Naive thymus-derived CD4-positive, alpha-beta T cell (primary cell): ENCODE data around the gene PRKAB2. TPM values are rescaled to one million over a fixed set of nuclear protein-coding genes. Genes with fewer than 3 reads are reported as not detected.
"Not testable (repeated sequence)": the region's sequence is repeated elsewhere in the genome, so short reads cannot be mapped to it uniquely, and the experiment has no call there.

ENCODE experiments used
- ATAC-seq: fragments of 150-1000 bp; cut with Tn5 transposase; 2 replicates; pipeline ENCODE4 v1.10.0; 2021; ENCODE audit warnings: mild to moderate bottlenecking, moderate library complexity
- CTCF ChIA-PET: fragments of 350-600 bp; sonication (Branson Sonifier 250); formaldehyde crosslinking; loops from one replicate; lab custom pipeline; 2021; ENCODE audit warnings: antibody characterized with exemption; lab: Charles Lee
- POLR2A ChIA-PET: fragments of 350-600 bp; sonication (Branson Sonifier 250); formaldehyde crosslinking; loops from one replicate; lab custom pipeline; 2021; ENCODE audit warnings: antibody characterized with exemption, inconsistent platforms; lab: Charles Lee
- DNase-seq, 9 donors: peaks; one replicate each; pipeline versions ENCODE4 v3.0.0 to v3.0.0-alpha.2; 2020 to 2022; ENCODE audit warnings: mixed read lengths in 1 of 9
- H3K27ac ChIP-seq: one replicate; pipeline ENCODE4 v1.7.0; 2013; ENCODE audit warnings: mild to moderate bottlenecking, low read depth, low read length, moderate library complexity
- H3K27me3 ChIP-seq, 2 donors: one replicate each; pipeline ENCODE4 v1.7.0; 2013; ENCODE audit warnings: low read length in 2 of 2, mild to moderate bottlenecking in 2 of 2, moderate library complexity in 2 of 2; ENCODE audit not compliant: control insufficient read depth in 2 of 2, insufficient read depth in 2 of 2
- H3K36me3 ChIP-seq, 3 experiments: 1 replicate in 2 of 3; 2 replicates in 1 of 3; pipeline ENCODE4 v1.7.0; 2013; ENCODE audit warnings: low read length in 3 of 3, mild to moderate bottlenecking in 3 of 3, moderate library complexity in 1 of 3; ENCODE audit not compliant: insufficient read depth in 3 of 3, control insufficient read depth in 2 of 3
- H3K4me1 ChIP-seq, 2 donors: one replicate each; pipeline ENCODE4 v1.7.0; 2013; ENCODE audit warnings: low read length in 2 of 2, mild to moderate bottlenecking in 2 of 2, moderate library complexity in 1 of 2; ENCODE audit not compliant: control insufficient read depth in 2 of 2, insufficient read depth in 2 of 2
- H3K4me3 ChIP-seq: 2 replicates; pipeline ENCODE4 v1.7.0; 2013; ENCODE audit warnings: mild to moderate bottlenecking, low read length
- H3K9me3 ChIP-seq, 3 experiments: 1 replicate in 2 of 3; 2 replicates in 1 of 3; pipeline ENCODE4 v1.7.0; 2013; ENCODE audit warnings: low read length in 3 of 3; ENCODE audit not compliant: control insufficient read depth in 2 of 3
- H3K27ac Mint-ChIP-seq, 9 donors: one replicate each; pipeline ENCODE4 v1.8.0; 2020 to 2022; ENCODE audit warnings: mixed read lengths in 9 of 9, mild to moderate bottlenecking in 8 of 9, moderate library complexity in 5 of 9, inconsistent platforms in 2 of 9
- H3K27me3 Mint-ChIP-seq, 5 donors: one replicate each; pipeline ENCODE4 v1.8.0; 2021 to 2022; ENCODE audit warnings: mixed read lengths in 5 of 5, mild to moderate bottlenecking in 1 of 5
- H3K36me3 Mint-ChIP-seq, 5 donors: one replicate each; pipeline ENCODE4 v1.8.0; 2020 to 2022; ENCODE audit warnings: mixed read lengths in 5 of 5, mild to moderate bottlenecking in 3 of 5, inconsistent platforms in 1 of 5
- H3K4me1 Mint-ChIP-seq, 7 donors: one replicate each; pipeline ENCODE4 v1.8.0; 2020 to 2022; ENCODE audit warnings: mixed read lengths in 7 of 7, mild to moderate bottlenecking in 3 of 7, inconsistent platforms in 1 of 7
- H3K4me3 Mint-ChIP-seq, 10 donors: one replicate each; pipeline ENCODE4 v1.8.0; 2020 to 2022; ENCODE audit warnings: mild to moderate bottlenecking in 10 of 10, mixed read lengths in 10 of 10, moderate library complexity in 6 of 10, inconsistent platforms in 2 of 10
- H3K9me3 Mint-ChIP-seq, 11 donors: one replicate each; pipeline ENCODE4 v1.8.0; 2020 to 2022; ENCODE audit warnings: mixed read lengths in 11 of 11, mild to moderate bottlenecking in 4 of 11, inconsistent platforms in 1 of 11, moderate library complexity in 1 of 11
- intact Hi-C, 2 donors: fragments of 100-400 bp; cut with micrococcal nuclease; formaldehyde crosslinking; loops; one replicate each; pipeline ENCODE4 v1.15.1; 2023
- polyA plus RNA-seq, 2 donors: library from polyadenylated mRNA; unstranded; fragments of 300-500 nt; fragmentation: Illumina TruSeq; gene quantifications; one replicate each; pipeline ENCODE4 v1.2.3, GENCODE V29; 2021
- total RNA-seq, 6 experiments: library from RNA in 5 of 6; stranded (reverse) in 5 of 6; gene quantifications; 1 replicate in 5 of 6; 2 replicates in 1 of 6; pipeline ENCODE4 v1.2.3 and lab custom pipeline; 2021 to 2026

PRKAB2 gene
- total and polyA plus RNA-seq, 7 experiments from 2014 or later = 2.4 to 26.9 (median 10.2) TPM

- no peak for DNase-seq
- Histone ChIP-seq H3K4me1 (no peaks in the 10 kb centered on the region), H3K27ac (no peak overlapping the region), H3K27me3 (no peaks in the 10 kb centered on the region), H3K36me3 (peaks cover 0 to 7% (median 6%) of the 10 kb centered on the region in 3 experiments), H3K4me3 (no peak overlapping the region), H3K9me3 (no peaks in the 10 kb centered on the region)
- ATAC-seq = no peak
- no peaks in the 10 kb centered on the region for H3K4me1 Mint-ChIP-seq
- CTCF ChIA-PET = no interaction called here
- no peak overlapping the region for H3K4me3 Mint-ChIP-seq
- peaks cover 2 to 37% (median 20%) of the 10 kb centered on the region in 5 donors for H3K36me3 Mint-ChIP-seq
- no peak overlapping the region for H3K27ac Mint-ChIP-seq
- peaks cover 0 to 15% (median 0%) of the 10 kb centered on the region in 5 donors for H3K27me3 Mint-ChIP-seq
- no peaks in the 10 kb centered on the region for H3K9me3 Mint-ChIP-seq
- POLR2A ChIA-PET = no interaction called here
- intact Hi-C loops = no loop called here
Measured at GRCh38 chr1:147152772-147153171, 19.5 kb downstream of the PRKAB2 start.

DNA sequence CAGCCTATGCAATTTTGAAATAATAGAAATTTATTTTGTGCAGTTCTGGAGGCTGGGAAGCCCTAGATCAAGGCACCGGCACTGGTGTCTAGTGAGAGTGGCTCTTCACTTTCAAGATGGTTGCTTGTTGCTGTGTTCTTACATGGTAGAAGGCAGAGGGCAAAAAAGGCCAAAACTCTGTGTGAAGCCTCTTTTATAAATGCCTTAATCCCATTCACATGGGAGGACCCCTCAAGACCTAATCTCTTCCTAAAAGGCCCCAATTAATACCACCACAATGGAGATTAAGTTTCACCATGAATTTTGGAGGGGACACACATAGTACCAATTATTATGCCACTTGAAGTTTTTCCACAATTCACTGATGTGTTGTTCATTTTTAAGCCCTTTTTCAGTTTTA is 21.0 kb downstream of the PRKAB2 start:
- ChIA-PET POLR2A (no interaction called here), CTCF (no interaction called here)
- ATAC-seq (no peak), DNase-seq (no peak)
- intact Hi-C loops = no loop called here
- Mint-ChIP-seq H3K4me3 (no peak overlapping the region), H3K4me1 (no peaks in the 10 kb centered on the region), H3K27me3 (peaks cover 0 to 15% (median 4%) of the 10 kb centered on the region in 5 donors), H3K9me3 (no peaks in the 10 kb centered on the region), H3K27ac (no peak overlapping the region), H3K36me3 (peaks cover 2 to 32% (median 18%) of the 10 kb centered on the region in 5 donors)
- Histone ChIP-seq H3K36me3 (peaks cover 0 to under 1% (median 0%) of the 10 kb centered on the region in 3 experiments), H3K9me3 (no peaks in the 10 kb centered on the region), H3K27me3 (no peaks in the 10 kb centered on the region), H3K27ac (no peak overlapping the region), H3K4me3 (no peak overlapping the region), H3K4me1 (no peaks in the 10 kb centered on the region)

DNA sequence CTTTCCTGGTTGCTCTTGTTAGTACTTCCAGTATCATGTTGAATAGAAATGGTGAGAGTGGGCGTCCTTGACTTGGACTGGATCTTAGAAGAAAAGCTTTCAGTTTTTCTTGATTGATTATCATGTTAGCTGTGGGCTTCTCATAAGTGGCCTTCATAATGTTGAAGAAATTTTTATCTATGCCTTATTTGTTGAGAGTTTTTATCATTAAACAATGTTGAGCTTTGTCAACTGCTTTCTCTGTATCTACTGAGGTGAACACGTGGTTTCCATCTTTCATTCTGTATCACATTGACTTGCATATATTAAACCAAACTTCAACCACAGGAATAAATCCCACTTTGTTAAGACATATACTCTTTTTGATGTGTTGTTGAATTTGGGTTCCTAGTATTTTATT is 29.4 kb downstream of the PRKAB2 start:
- Mint-ChIP-seq H3K4me3 (no peak overlapping the region), H3K4me1 (no peaks in the 10 kb centered on the region), H3K9me3 (peaks cover 0 to 3% (median 0%) of the 10 kb centered on the region in 11 donors), H3K27me3 (peaks cover 33 to 65% (median 43%) of the 10 kb centered on the region in 5 donors), H3K27ac (no peak overlapping the region), H3K36me3 (peaks cover 0 to 12% (median 3%) of the 10 kb centered on the region in 5 donors)
- Histone ChIP-seq H3K4me1 (no peaks in the 10 kb centered on the region), H3K27me3 (peaks cover 0 to 2% of the 10 kb centered on the region in 2 donors), H3K36me3 (no peaks in the 10 kb centered on the region), H3K27ac (no peak overlapping the region), H3K9me3 (no peaks in the 10 kb centered on the region), H3K4me3 (no peak overlapping the region)
- DNase-seq (no peak), ATAC-seq (no peak)
- CTCF ChIA-PET = interaction anchor here (0.6 to 0.7 kb wide), 2 partner anchors 71 to 94 kb away, joined by 3 read pairs; no protein-coding TSS in a partner anchor
- POLR2A ChIA-PET = no interaction called here
- intact Hi-C loops = no loop called here

- H3K27ac ChIP-seq, H3K9me3 Mint-ChIP-seq, H3K4me1 ChIP-seq, H3K4me1 Mint-ChIP-seq, H3K36me3 Mint-ChIP-seq, H3K9me3 ChIP-seq, H3K4me3 ChIP-seq, ATAC-seq, CTCF ChIA-PET, H3K27ac Mint-ChIP-seq, H3K27me3 ChIP-seq, H3K36me3 ChIP-seq, POLR2A ChIA-PET, DNase-seq, H3K4me3 Mint-ChIP-seq, intact Hi-C loops: not testable (repeated sequence)
- H3K27me3 Mint-ChIP-seq = peaks cover 20 to 42% (median 23%) of the 10 kb centered on the region in 5 donors
Measured at GRCh38 chr1:147130721-147131120, 41.5 kb downstream of the PRKAB2 start.

- H3K4me3 Mint-ChIP-seq = no peak overlapping the region
- intact Hi-C loops = no loop called here
- H3K36me3 Mint-ChIP-seq = no peaks in the 10 kb centered on the region
- ChIA-PET POLR2A (no interaction called here), CTCF (no interaction called here)
- Histone ChIP-seq H3K4me3 (no peak overlapping the region), H3K4me1 (no peaks in the 10 kb centered on the region), H3K36me3 (no peaks in the 10 kb centered on the region), H3K9me3 (no peaks in the 10 kb centered on the region), H3K27ac (no peak overlapping the region), H3K27me3 (peaks cover 0 to 3% of the 10 kb centered on the region in 2 donors)
- peaks cover 0 to 4% (median 1%) of the 10 kb centered on the region in 11 donors for H3K9me3 Mint-ChIP-seq
- H3K27ac Mint-ChIP-seq = no peak overlapping the region
- no peaks in the 10 kb centered on the region for H3K4me1 Mint-ChIP-seq
- peaks cover 17 to 40% (median 23%) of the 10 kb centered on the region in 5 donors for H3K27me3 Mint-ChIP-seq
- no peak for DNase-seq
- ATAC-seq = no peak
Measured at GRCh38 chr1:147129116-147129873, 43.0 kb downstream of the PRKAB2 start.

- Histone ChIP-seq H3K9me3 (no peaks in the 10 kb centered on the region), H3K27me3 (no peaks in the 10 kb centered on the region), H3K4me1 (no peaks in the 10 kb centered on the region), H3K36me3 (no peaks in the 10 kb centered on the region), H3K27ac (no peak overlapping the region), H3K4me3 (no peak overlapping the region)
- intact Hi-C loops = no loop called here
- H3K9me3 Mint-ChIP-seq = peaks cover 0 to 5% (median 1%) of the 10 kb centered on the region in 11 donors
- no peak overlapping the region for H3K27ac Mint-ChIP-seq
- peaks cover 12 to 31% (median 20%) of the 10 kb centered on the region in 5 donors for H3K27me3 Mint-ChIP-seq
- ChIA-PET CTCF (no interaction called here), POLR2A (no interaction called here)
- DNase-seq = no peak
- ATAC-seq = no peak
- H3K4me1 Mint-ChIP-seq = no peaks in the 10 kb centered on the region
- H3K4me3 Mint-ChIP-seq = no peak overlapping the region
- no peaks in the 10 kb centered on the region for H3K36me3 Mint-ChIP-seq
Measured at GRCh38 chr1:147124266-147124665, 48.0 kb downstream of the PRKAB2 start.

DNA sequence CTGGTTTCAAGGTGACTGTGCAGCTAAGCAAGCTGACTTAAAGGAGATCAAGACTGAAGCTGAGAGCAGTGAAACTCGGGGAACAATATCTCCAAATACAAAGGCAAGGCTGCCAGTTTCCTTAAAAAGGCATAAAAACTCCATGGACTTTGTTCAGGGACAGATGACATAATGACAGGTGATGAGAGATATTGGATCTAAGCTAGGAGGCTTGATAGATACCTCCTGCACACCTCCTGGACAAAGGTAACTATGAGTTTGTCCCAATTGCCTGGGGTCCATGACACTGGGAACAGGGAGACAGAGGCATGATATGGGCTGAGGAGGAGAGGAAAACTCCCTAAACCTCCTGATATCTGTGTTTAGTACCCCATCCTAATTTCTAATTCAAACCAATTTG is 55.2 kb downstream of the PRKAB2 start:
- Mint-ChIP-seq H3K36me3 (no peaks in the 10 kb centered on the region), H3K27ac (no peak overlapping the region), H3K4me1 (no peaks in the 10 kb centered on the region), H3K9me3 (no peaks in the 10 kb centered on the region), H3K4me3 (no peak overlapping the region), H3K27me3 (peaks cover 10 to 34% (median 14%) of the 10 kb centered on the region in 5 donors)
- no peak overlapping the region for H3K27ac ChIP-seq
- POLR2A ChIA-PET = no interaction called here
- H3K4me3 ChIP-seq = no peak overlapping the region
- DNase-seq (no peak), ATAC-seq (no peak)
- no peaks in the 10 kb centered on the region for H3K4me1 ChIP-seq
- no peaks in the 10 kb centered on the region for H3K36me3 ChIP-seq
- intact Hi-C loops = no loop called here
- no peaks in the 10 kb centered on the region for H3K9me3 ChIP-seq
- CTCF ChIA-PET = no interaction called here
- no peaks in the 10 kb centered on the region for H3K27me3 ChIP-seq
